Liver (tissue), 9 donors: ENCODE measurements around the gene MRO. TPM values are rescaled to one million over a fixed set of nuclear protein-coding genes. Genes with fewer than 3 reads are reported as not detected.

Source experiments
- DNase-seq: peaks from one replicate; pipeline ENCODE4 v3.0.0-alpha.2; 2017; ENCODE audit warnings: low spot score
- H3K27ac ChIP-seq, 2 donors: one replicate each; pipeline ENCODE4 v1.7.0; 2013; ENCODE audit warnings: inconsistent platforms in 2 of 2, low read length in 2 of 2, control low read depth in 1 of 2, low read depth in 1 of 2, mild to moderate bottlenecking in 1 of 2
- H3K27me3 ChIP-seq, 4 donors: one replicate each; pipeline versions ENCODE4 v1.6.1 to v1.7.0; 2013; ENCODE audit warnings: low read length in 3 of 4, inconsistent platforms in 1 of 4, mild to moderate bottlenecking in 1 of 4, moderate library complexity in 1 of 4; ENCODE audit not compliant: control insufficient read depth in 4 of 4, insufficient read depth in 4 of 4
- H3K36me3 ChIP-seq, 4 donors: one replicate each; pipeline versions ENCODE4 v1.6.1 to v1.7.0; 2013; ENCODE audit warnings: low read length in 3 of 4, mild to moderate bottlenecking in 3 of 4, low read depth in 1 of 4, moderate library complexity in 1 of 4; ENCODE audit not compliant: control insufficient read depth in 4 of 4, insufficient read depth in 3 of 4
- H3K4me1 ChIP-seq, 4 donors: one replicate each; pipeline versions ENCODE4 v1.6.1 to v1.7.0; 2013; ENCODE audit warnings: low read length in 3 of 4, mild to moderate bottlenecking in 3 of 4, moderate library complexity in 1 of 4; ENCODE audit not compliant: control insufficient read depth in 4 of 4, insufficient read depth in 4 of 4
- H3K4me3 ChIP-seq, 3 donors: one replicate each; pipeline versions ENCODE4 v1.6.1 to v1.7.0; 2013; ENCODE audit warnings: low read length in 3 of 3, control low read depth in 1 of 3, low read depth in 1 of 3, mild to moderate bottlenecking in 1 of 3
- H3K9ac ChIP-seq, 2 donors: one replicate each; pipeline ENCODE4 v1.7.0; 2013; ENCODE audit warnings: low read length in 2 of 2, mild to moderate bottlenecking in 2 of 2, moderate library complexity in 2 of 2, control low read depth in 1 of 2, low read depth in 1 of 2
- H3K9me3 ChIP-seq, 4 donors: one replicate each; pipeline versions ENCODE4 v1.6.1 to v1.7.0; 2013; ENCODE audit warnings: low read length in 3 of 4; ENCODE audit not compliant: control insufficient read depth in 4 of 4
- ATF3 ChIP-seq: IDR thresholded peaks from 2 replicates; pipeline ENCODE4 v1.6.1; 2016; ENCODE audit warnings: antibody characterized with exemption
- CTCF ChIP-seq: fragments of 150-350 bp; IDR thresholded peaks from 2 replicates; pipeline ENCODE4 v1.5.1; 2017; ENCODE audit warnings: improper control_type of control experiment, low read depth, low read length; ENCODE audit not compliant: missing input control
- EGR1 ChIP-seq, 2 donors: IDR thresholded peaks; 2 replicates each; pipeline ENCODE4 v1.6.1; 2016 to 2018; ENCODE audit warnings: antibody characterized with exemption in 2 of 2, low read depth in 2 of 2
- FOXA1 ChIP-seq: IDR thresholded peaks from 2 replicates; pipeline ENCODE4 v1.6.1; 2016; ENCODE audit warnings: antibody characterized with exemption
- FOXA2 ChIP-seq: IDR thresholded peaks from 2 replicates; pipeline ENCODE4 v1.6.1; 2016; ENCODE audit warnings: antibody characterized with exemption
- GABPA ChIP-seq, 2 donors: IDR thresholded peaks in 1 of 2; conservative IDR thresholded peaks in 1 of 2; 2 replicates each; pipeline ENCODE4 v1.6.1; 2016; ENCODE audit warnings: antibody characterized with exemption in 2 of 2, mild to moderate bottlenecking in 1 of 2, moderate library complexity in 1 of 2
- HNF4A ChIP-seq, 2 donors: conservative IDR thresholded peaks; 2 replicates each; pipeline ENCODE4 v1.6.1; 2016; ENCODE audit warnings: antibody characterized with exemption in 2 of 2, mild to moderate bottlenecking in 2 of 2
- HNF4G ChIP-seq: IDR thresholded peaks from 2 replicates; pipeline ENCODE4 v1.6.1; 2016; ENCODE audit warnings: antibody characterized with exemption
- MAX ChIP-seq: IDR thresholded peaks from 2 replicates; pipeline ENCODE4 v1.6.1; 2016; ENCODE audit warnings: antibody characterized with exemption
- NR2F2 ChIP-seq: IDR thresholded peaks from 2 replicates; pipeline ENCODE4 v1.6.1; 2016; ENCODE audit warnings: antibody characterized with exemption
- RAD21 ChIP-seq, 2 donors: IDR thresholded peaks; 2 replicates each; pipeline ENCODE4 v1.6.1; 2016; ENCODE audit warnings: antibody characterized with exemption in 2 of 2, mild to moderate bottlenecking in 2 of 2
- REST ChIP-seq: IDR thresholded peaks from 2 replicates; pipeline ENCODE4 v1.6.1; 2016; ENCODE audit warnings: antibody characterized with exemption, mild to moderate bottlenecking
- RXRA ChIP-seq, 2 donors: IDR thresholded peaks; 2 replicates each; pipeline ENCODE4 v1.6.1; 2017 to 2018; ENCODE audit warnings: antibody characterized with exemption in 2 of 2, mild to moderate bottlenecking in 1 of 2
- SP1 ChIP-seq: IDR thresholded peaks from 2 replicates; pipeline ENCODE4 v1.6.1; 2018; ENCODE audit warnings: antibody characterized with exemption, mild to moderate bottlenecking
- TAF1 ChIP-seq: conservative IDR thresholded peaks from 2 replicates; pipeline ENCODE4 v1.6.1; 2016; ENCODE audit warnings: antibody characterized with exemption, mild to moderate bottlenecking
- YY1 ChIP-seq: IDR thresholded peaks from 2 replicates; pipeline ENCODE4 v1.6.1; 2016; ENCODE audit warnings: antibody characterized with exemption, mild to moderate bottlenecking
- ZBTB33 ChIP-seq: IDR thresholded peaks from 2 replicates; pipeline ENCODE4 v1.6.1; 2016; ENCODE audit warnings: antibody characterized with exemption
- WGBS: extraction: QIAGEN DNeasy Blood & Tissue Kit; methylation state at CpG from one replicate; pipeline ENCODE4 v1.1.7; 2013; 5-methylcytosine and 5-hydroxymethylcytosine counted together
- polyA plus RNA-seq, 2 donors: library from polyadenylated mRNA; stranded (reverse) in 1 of 2; unstranded in 1 of 2; fragments of 200-250 nt in 1 of 2; fragments of >200 nt in 1 of 2; fragmentation: Nextera tagmentation in 1 of 2; extraction: Ambion mirVana in 1 of 2; gene quantifications; one replicate each; pipeline versions ENCODE4 v1.2.1 to v1.2.3, GENCODE V29; 2013 to 2015
- total RNA-seq, 2 donors: library from RNA; depleted of rRNA; stranded (reverse); fragments of >200 nt; gene quantifications; one replicate each; pipeline ENCODE4 v1.2.3, GENCODE V29; 2014
- donor health status: healthy.
- donor health status: healthy.
- donor health status: healthy.
- donor health status: healthy.
- donor health status: healthy.

MRO gene
- total and polyA plus RNA-seq, 4 donors = 1.6 to 2.8 (median 2.7) TPM

GRCh38 chr18:50757358-50757757 lies 62.5 kb downstream of the MRO start:
- no peak for DNase-seq
- H3K9me3 ChIP-seq = no peaks in the 10 kb centered on the region
- TF ChIP-seq REST (no peak), RXRA (IDR thresholded peaks at IDR 0.05) (no peak), HNF4G (no peak), YY1 (no peak), FOXA1 (no peak), GABPA (IDR thresholded peaks at IDR 0.05 in 1 of 2, conservative IDR thresholded peaks at IDR 0.05 in 1 of 2) (no peak), FOXA2 (no peak), CTCF (no peak), ZBTB33 (no peak), MAX (no peak), EGR1 (IDR thresholded peaks at IDR 0.05; ENCODE audit: low read depth in 2 of 2) (no peak), HNF4A (conservative IDR thresholded peaks at IDR 0.05) (no peak)
- H3K4me1 ChIP-seq = no peaks in the 10 kb centered on the region
- WGBS = 89% methylated on average over 7 of the region's 7 CpGs
- no peak overlapping the region for H3K9ac ChIP-seq
- H3K27ac ChIP-seq = no peak overlapping the region
- H3K27me3 ChIP-seq = no peaks in the 10 kb centered on the region
- H3K4me3 ChIP-seq = no peak overlapping the region
- no peaks in the 10 kb centered on the region for H3K36me3 ChIP-seq

- WGBS = 88% methylated on average over 3 of the region's 3 CpGs
- no peak for TF ChIP-seq REST
- no peak for TF ChIP-seq GABPA (IDR thresholded peaks at IDR 0.05 in 1 of 2, conservative IDR thresholded peaks at IDR 0.05 in 1 of 2)
- TF ChIP-seq ZBTB33 = no peak
- TF ChIP-seq FOXA1 = no peak
- TF ChIP-seq FOXA2 = no peak
- TF ChIP-seq SP1 = no peak
- TF ChIP-seq TAF1 = no peak
- no peak for TF ChIP-seq RXRA (IDR thresholded peaks at IDR 0.05)
- no peak for TF ChIP-seq NR2F2
- TF ChIP-seq YY1 = no peak
- no peak for TF ChIP-seq EGR1 (IDR thresholded peaks at IDR 0.05; ENCODE audit: low read depth in 2 of 2)
- no peak for TF ChIP-seq ATF3
- no peak for TF ChIP-seq RAD21 (IDR thresholded peaks at IDR 0.05)
These were observed 65.5 kb downstream of the MRO start for GRCh38 chr18:50754297-50754696.

More at GRCh38 chr18:50754297-50754696, 65.5 kb downstream of the MRO start:
- no peaks in the 10 kb centered on the region for H3K9me3 ChIP-seq
- no peaks in the 10 kb centered on the region for H3K4me1 ChIP-seq
- no peak overlapping the region for H3K9ac ChIP-seq
- no peaks in the 10 kb centered on the region for H3K36me3 ChIP-seq
- no peak overlapping the region for H3K27ac ChIP-seq
- no peak for DNase-seq
- H3K4me3 ChIP-seq = no peak overlapping the region
- H3K27me3 ChIP-seq = no peaks in the 10 kb centered on the region
